ENCODE data around the gene ADPGK. TPM values are rescaled to one million over a fixed set of nuclear protein-coding genes. Genes with fewer than 3 reads are reported as not detected.

Gene ADPGK
- total RNA-seq, 1 donor from 2014 or later: 74.2 TPM

- TF ChIP-seq CTCF (IDR thresholded peaks at IDR 0.05): no peak
- H3K27me3 ChIP-seq: peaks cover 7% of the 10 kb centered on the region
- H3K4me1 ChIP-seq: no peaks in the 10 kb centered on the region
- no peak overlapping the region for H3K27ac ChIP-seq
- no peak for DNase-seq
- H3K9me3 ChIP-seq: no peaks in the 10 kb centered on the region
- H3K36me3 ChIP-seq: no peaks in the 10 kb centered on the region
- no peak overlapping the region for H3K4me3 ChIP-seq
- intact Hi-C loops (cut with DNase I): no loop called here
- ATAC-seq: no peak
These were observed 19.4 kb upstream of the ADPGK start for GRCh38 chr15:72803006-72803405.

GRCh38 chr15:72801590-72802325, 18.2 kb upstream of the ADPGK start:
- no peak overlapping the region for H3K27ac ChIP-seq
- no peaks in the 10 kb centered on the region for H3K36me3 ChIP-seq
- peaks cover 4% of the 10 kb centered on the region for H3K4me1 ChIP-seq
- no peak for DNase-seq
- no peak for ATAC-seq
- peaks cover 7% of the 10 kb centered on the region for H3K27me3 ChIP-seq
- intact Hi-C loops (cut with DNase I): no loop called here
- H3K9me3 ChIP-seq: no peaks in the 10 kb centered on the region
- no peak overlapping the region for H3K4me3 ChIP-seq
- TF ChIP-seq CTCF (IDR thresholded peaks at IDR 0.05): no peak

GRCh38 chr15:72800833-72801481, 17.4 kb upstream of the ADPGK start:
- H3K36me3 ChIP-seq: no peaks in the 10 kb centered on the region
- intact Hi-C loops (cut with DNase I): no loop called here
- no peak for TF ChIP-seq CTCF (IDR thresholded peaks at IDR 0.05)
- peaks cover 4% of the 10 kb centered on the region for H3K4me1 ChIP-seq
- DNase-seq (no peak), ATAC-seq (peak; percentile 48)
- no peak overlapping the region for H3K4me3 ChIP-seq
- no peak overlapping the region for H3K27ac ChIP-seq
- H3K27me3 ChIP-seq: peaks cover 7% of the 10 kb centered on the region
- H3K9me3 ChIP-seq: no peaks in the 10 kb centered on the region

GRCh38 chr15:72797834-72798233, 14.3 kb upstream of the ADPGK start:
- intact Hi-C loops (cut with DNase I): loop anchor here (5.0 kb wide), 1 partner anchor 284 kb away; no protein-coding TSS in a partner anchor
- peaks cover 7% of the 10 kb centered on the region for H3K27me3 ChIP-seq
- H3K4me3 ChIP-seq: no peak overlapping the region
- TF ChIP-seq CTCF (IDR thresholded peaks at IDR 0.05): no peak
- no peak for DNase-seq
- no peak overlapping the region for H3K27ac ChIP-seq
- H3K9me3 ChIP-seq: no peaks in the 10 kb centered on the region
- peaks cover 4% of the 10 kb centered on the region for H3K4me1 ChIP-seq
- no peak for ATAC-seq
- no peaks in the 10 kb centered on the region for H3K36me3 ChIP-seq

GRCh38 chr15:72797338-72797689, 13.8 kb upstream of the ADPGK start:
- no peaks in the 10 kb centered on the region for H3K9me3 ChIP-seq
- H3K4me1 ChIP-seq: peaks cover 4% of the 10 kb centered on the region
- TF ChIP-seq CTCF (IDR thresholded peaks at IDR 0.05): no peak
- ATAC-seq (peak; percentile 2), DNase-seq (no peak)
- no peak overlapping the region for H3K27ac ChIP-seq
- H3K4me3 ChIP-seq: peak overlapping the region; percentile 52
- no peaks in the 10 kb centered on the region for H3K36me3 ChIP-seq
- intact Hi-C loops (cut with DNase I): loop anchor here (5.0 kb wide), 1 partner anchor 285 kb away; no protein-coding TSS in a partner anchor
- peaks cover 7% of the 10 kb centered on the region for H3K27me3 ChIP-seq
